ENCODE results near the gene CRIP1.

The CRIP1 gene

DNA sequence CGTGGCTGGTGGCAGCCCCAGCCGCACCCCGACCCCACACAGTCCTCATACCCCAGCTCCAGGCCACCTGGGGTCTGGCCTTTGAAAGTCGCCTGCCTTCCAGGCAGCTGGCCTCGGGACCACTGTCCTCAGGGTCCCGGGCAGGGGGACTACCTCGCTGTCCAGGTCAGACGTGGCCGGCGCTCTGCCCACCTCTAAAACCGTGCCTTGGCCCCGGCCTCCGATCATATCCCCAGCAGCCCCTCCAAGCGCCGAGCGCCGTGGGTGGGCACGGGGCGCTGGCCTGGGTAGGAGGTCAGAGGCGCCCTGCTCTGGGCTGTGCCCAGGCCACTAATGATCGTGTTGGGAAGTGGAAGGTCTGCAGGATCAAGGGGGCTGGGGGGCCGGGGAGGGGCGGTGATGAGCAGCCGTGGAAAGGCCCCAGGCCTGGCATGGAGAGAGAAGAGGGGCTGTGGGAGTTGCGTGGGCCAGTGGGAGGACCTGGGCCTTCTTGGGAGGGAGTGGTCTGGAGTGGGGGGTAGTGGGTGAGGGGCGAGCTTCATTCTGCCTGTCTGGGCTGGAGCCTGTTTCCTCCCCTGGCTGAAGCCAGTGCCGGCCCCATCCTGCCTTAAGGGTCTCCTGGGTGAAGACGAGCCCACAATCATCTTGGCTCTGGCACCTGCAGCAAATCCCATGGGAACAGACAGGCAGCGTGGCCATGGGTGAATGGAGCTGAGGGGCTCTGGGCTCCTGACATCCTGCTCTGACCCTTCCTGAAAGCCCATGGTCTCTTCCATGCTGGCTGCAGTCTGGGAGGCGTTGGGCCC is 44.6 kb downstream of the CRIP1 start:
- H3K27me3 Mint-ChIP-seq, result peaks cover 17% of the 10 kb centered on the region
- peak overlapping the region; percentile 69 for H3K4me3 Mint-ChIP-seq
- no peak for DNase-seq
- H3K36me3 Mint-ChIP-seq (ENCODE audit: low read depth), result peaks cover 6% of the 10 kb centered on the region
- H3K27ac Mint-ChIP-seq, result peak overlapping the region; percentile 22
- H3K9me3 Mint-ChIP-seq, result no peaks in the 10 kb centered on the region
- peaks cover 22% of the 10 kb centered on the region for H3K4me1 Mint-ChIP-seq (ENCODE audit: low read depth)

DNA sequence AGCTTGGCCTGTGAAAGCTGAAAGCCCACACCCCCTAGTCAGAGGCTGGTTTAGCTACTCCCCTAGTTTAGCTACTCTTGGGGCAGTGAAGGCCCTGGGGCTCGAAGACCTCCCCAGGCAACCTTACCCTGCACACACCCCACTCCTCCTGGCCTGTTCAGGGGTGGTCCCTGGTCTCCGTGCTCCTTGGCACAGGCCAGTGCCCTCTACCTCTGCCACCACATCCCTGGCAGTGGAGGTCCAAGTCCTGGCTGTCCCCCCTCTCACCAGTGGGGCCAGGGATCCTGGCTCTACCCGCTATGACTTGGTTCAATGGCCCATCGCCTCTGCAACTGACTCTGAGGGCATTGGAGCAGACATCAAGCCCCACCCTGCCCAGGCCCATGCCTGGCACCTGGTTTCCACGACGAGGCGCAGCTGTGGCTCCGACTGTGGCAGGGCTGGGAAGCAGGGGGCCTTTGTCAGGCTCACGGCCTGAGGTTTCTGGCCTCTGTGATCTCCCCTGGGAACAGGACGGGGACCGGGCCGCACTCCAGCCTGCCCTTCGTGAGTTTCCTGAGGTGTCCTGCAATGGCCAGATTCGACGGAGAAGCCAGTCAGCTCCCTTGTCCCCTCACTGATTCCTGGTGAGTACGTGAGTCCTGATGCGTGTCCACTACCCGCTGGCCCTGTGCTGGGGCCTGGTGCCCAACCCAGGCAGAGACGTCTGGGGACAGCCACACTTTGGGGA is 45.4 kb downstream of the CRIP1 start:
- Mint-ChIP-seq H3K4me1 (ENCODE audit: low read depth) (peaks cover 22% of the 10 kb centered on the region), H3K9me3 (no peaks in the 10 kb centered on the region), H3K36me3 (ENCODE audit: low read depth) (peaks cover 6% of the 10 kb centered on the region), H3K27ac (no peak overlapping the region), H3K4me3 (no peak overlapping the region), H3K27me3 (peaks cover 20% of the 10 kb centered on the region)
- DNase-seq, result no peak

DNA sequence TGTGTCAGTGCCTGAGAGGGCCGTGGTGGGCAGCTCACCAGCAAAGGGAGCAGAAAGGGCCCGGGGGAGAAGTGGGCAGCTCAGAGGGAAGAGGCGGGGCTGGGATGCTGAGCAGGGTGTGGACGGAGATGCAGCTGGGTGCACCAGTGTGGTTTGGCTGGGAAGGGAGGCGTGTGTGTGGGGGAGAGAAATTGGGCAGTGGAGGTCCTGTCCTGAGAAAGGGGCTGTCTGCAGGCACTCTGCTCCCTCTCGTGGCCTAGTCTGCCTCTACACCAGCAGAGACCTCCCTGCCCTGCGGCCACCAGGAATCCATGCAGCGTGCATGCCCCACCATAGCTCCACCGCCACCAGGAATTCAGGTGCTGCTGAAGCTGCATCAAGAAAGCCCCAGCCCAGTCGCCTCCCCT is 46.1 kb downstream of the CRIP1 start:
- Mint-ChIP-seq H3K4me1 (ENCODE audit: low read depth) (peaks cover 17% of the 10 kb centered on the region), H3K27me3 (peaks cover 21% of the 10 kb centered on the region), H3K9me3 (no peaks in the 10 kb centered on the region), H3K4me3 (no peak overlapping the region), H3K36me3 (ENCODE audit: low read depth) (peaks cover 5% of the 10 kb centered on the region), H3K27ac (no peak overlapping the region)
- no peak for DNase-seq

DNA sequence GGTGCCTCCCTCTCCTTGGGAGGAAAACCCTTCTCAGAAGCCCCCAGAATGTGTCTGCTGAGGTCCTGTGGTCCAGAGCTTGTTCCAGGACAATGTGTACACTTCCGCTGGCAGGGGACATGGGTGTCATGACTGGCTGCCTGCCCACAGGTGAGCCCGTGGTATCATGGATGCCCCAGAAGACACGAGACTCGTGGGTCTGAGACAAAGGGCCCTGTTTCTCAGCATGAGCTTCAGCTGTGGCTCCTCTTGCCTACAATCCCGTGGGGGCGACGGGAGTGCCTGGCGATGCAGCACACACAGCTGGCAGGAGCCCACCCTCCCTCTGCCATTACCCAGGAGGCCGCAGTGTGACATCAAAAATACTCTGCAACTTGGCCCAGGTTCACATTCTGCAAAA is 46.7 kb downstream of the CRIP1 start:
- H3K36me3 Mint-ChIP-seq (ENCODE audit: low read depth), result peaks cover 3% of the 10 kb centered on the region
- DNase-seq, result no peak
- peaks cover 19% of the 10 kb centered on the region for H3K4me1 Mint-ChIP-seq (ENCODE audit: low read depth)
- no peak overlapping the region for H3K27ac Mint-ChIP-seq
- H3K27me3 Mint-ChIP-seq, result peaks cover 24% of the 10 kb centered on the region
- no peaks in the 10 kb centered on the region for H3K9me3 Mint-ChIP-seq
- H3K4me3 Mint-ChIP-seq, result no peak overlapping the region

DNA sequence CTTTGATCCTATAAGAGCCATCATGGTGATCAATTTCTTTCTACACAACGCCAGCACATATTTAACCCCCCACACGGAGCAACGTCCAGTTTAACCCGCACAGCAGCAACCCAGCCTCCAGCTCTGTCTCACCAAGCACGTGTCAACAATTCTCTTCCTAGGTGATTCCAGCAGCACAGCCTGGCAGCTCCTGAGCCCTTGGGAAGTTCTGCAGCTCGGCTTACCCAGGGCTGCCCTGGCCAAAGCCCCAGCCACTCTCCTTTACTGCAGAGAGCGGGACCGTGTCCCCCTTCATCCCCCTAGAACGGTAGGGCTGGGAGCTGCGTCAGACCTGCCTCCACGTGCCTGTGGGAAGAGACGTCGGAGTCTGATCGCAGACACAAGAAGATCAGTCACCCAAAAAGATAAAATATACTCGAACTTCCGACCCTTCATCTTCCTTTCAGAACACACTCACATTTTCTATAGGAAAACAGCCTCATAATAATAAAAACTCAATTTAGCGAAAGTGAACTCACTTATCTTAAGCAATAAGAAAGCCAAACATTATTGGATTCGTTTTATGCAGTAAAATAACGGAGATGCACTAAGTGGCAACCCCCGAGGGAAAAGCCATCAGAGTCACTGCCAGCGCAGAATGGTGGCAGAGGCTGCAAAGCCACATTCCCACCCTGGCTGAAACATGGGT is 47.3 kb downstream of the CRIP1 start:
- Mint-ChIP-seq H3K4me1 (ENCODE audit: low read depth) (peaks cover 17% of the 10 kb centered on the region), H3K27me3 (peaks cover 26% of the 10 kb centered on the region), H3K4me3 (no peak overlapping the region), H3K36me3 (ENCODE audit: low read depth) (peaks cover 2% of the 10 kb centered on the region), H3K9me3 (no peaks in the 10 kb centered on the region), H3K27ac (no peak overlapping the region)
- no peak for DNase-seq

DNA sequence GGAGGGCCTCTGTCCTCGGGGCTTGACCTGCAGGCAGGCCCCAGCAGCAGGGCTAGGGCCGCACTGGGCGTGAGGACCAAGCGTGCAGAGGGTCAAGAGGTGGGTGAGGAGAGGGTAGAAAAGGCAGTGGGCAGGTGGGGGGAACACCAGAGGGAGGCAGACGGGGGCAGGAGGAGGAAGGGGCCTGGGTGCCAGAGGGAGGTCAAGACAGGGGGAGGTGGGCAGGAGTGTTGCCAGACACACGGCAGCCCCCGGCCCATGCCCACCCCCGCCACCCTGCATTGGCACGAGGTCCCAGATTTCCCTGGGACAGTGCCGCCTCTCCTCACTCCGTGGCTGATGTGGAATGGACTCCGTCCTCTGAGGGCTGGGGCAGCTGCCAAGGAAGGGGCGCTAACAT is 47.9 kb downstream of the CRIP1 start:
- Mint-ChIP-seq H3K4me3 (no peak overlapping the region), H3K27me3 (peaks cover 25% of the 10 kb centered on the region), H3K36me3 (ENCODE audit: low read depth) (peaks cover 2% of the 10 kb centered on the region), H3K27ac (no peak overlapping the region), H3K9me3 (no peaks in the 10 kb centered on the region), H3K4me1 (ENCODE audit: low read depth) (peaks cover 14% of the 10 kb centered on the region)
- DNase-seq, result no peak

DNA sequence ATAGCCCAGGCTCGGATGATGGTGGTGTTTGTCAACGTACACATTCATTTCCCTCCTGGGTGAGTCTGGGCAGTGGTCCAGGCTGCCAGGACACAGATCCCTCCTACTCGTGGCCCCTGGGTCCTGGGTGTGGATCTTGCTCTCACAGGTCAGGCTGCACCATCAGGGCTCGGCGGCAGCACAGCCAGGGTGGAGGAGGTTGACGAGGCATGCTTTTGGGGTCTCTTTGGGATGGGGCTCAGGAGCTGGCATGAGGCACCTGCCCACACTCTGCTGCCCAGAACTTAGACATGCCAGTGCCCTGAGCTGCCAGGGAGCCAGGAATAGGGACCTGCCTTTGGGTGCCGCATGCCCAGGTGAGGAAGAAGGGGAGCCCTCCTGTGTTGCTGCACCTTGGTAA is 49.4 kb downstream of the CRIP1 start:
- DNase-seq, result no peak
- H3K27me3 Mint-ChIP-seq, result peaks cover 22% of the 10 kb centered on the region
- H3K27ac Mint-ChIP-seq, result no peak overlapping the region
- peaks cover 7% of the 10 kb centered on the region for H3K4me1 Mint-ChIP-seq (ENCODE audit: low read depth)
- no peak overlapping the region for H3K4me3 Mint-ChIP-seq
- H3K9me3 Mint-ChIP-seq, result no peaks in the 10 kb centered on the region
- H3K36me3 Mint-ChIP-seq (ENCODE audit: low read depth), result no peaks in the 10 kb centered on the region

DNA sequence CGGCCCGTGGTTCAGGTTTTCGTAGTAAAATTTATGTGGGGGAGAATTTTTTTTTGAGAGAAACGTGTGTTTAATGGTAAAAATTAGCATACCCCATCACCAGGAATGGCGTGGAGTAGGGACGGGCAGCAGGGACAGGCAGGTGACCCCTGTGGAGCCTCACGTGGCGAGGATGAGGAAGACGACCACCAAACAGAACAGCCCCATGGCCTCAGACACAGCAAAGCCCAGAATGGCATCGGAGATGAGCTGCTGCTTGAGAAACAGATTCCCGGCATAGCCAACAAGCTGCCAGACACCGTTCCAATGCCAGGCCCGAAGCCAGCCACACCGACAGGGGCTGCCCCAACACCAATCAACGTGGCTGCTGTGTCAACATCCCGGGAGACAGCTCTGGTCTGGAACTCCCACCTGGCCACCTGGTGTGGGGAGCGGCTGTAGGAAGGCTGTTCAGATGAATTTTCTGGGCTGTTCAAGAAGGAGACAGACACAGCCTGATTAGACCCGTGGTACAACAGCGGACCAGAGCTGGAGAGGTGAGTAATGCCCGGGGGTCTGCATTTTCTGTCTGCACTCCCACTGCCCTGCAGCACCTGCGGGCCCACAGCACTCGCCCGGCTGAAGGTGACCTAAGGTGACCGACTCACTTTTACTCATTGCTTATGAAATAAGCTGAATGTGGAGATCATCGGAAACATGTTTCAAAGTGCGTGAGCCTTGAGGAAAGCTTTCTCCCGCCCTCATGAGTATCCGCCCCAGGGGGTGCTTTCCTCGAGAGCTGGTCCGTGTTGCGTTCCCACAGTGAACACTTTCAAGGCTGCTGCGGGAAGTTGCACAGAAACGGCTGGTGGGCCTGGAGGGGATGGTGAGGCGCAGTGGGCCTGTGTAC is 50.2 kb downstream of the CRIP1 start:
- H3K9me3 Mint-ChIP-seq, result no peaks in the 10 kb centered on the region
- H3K36me3 Mint-ChIP-seq (ENCODE audit: low read depth), result no peaks in the 10 kb centered on the region
- no peak overlapping the region for H3K27ac Mint-ChIP-seq
- DNase-seq, result no peak
- H3K4me1 Mint-ChIP-seq (ENCODE audit: low read depth), result peaks cover 7% of the 10 kb centered on the region
- H3K4me3 Mint-ChIP-seq, result no peak overlapping the region
- H3K27me3 Mint-ChIP-seq, result peaks cover 22% of the 10 kb centered on the region

DNA sequence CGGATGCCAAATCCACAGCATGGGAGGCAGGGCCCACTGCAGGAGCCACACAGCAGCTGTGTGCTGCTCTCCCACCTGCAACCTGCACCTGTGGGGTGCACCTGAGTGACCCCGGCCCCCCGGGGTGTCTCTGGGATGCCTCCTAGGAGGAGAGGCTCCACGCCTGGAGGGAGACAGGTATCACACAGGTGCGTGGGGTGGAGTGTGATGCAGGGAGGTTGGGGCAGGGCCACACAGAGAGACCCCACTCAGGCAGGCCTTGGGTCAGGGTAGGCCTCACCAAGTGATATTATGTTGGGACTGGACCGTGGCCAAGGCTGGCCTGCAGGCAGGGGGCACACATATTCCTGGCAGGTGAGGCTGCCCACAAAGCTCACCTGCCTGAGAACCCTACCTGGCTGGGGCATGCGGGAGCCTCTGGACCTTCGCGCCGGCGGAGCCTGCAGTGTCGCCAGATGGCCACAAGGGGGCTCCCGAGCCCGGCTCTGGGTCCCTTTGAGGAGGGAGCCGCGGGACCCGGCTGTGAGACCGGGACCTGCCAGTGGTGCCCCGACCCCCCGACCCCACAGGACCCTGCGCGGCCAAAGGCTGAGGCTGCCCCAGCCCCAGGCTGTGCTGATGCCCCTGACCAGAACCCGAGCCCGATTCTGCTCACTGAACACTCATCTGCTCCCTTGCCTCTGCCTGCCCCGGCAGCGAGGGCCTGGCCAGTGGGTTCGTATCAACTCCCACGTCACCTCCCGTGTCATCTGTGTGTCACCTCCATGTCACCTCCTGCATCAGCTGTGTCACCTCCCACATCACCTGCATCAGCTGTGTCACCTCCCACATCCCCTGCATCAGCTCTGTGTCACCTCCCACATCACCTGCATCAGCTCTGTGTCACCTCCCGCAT is 51.1 kb downstream of the CRIP1 start:
- Mint-ChIP-seq H3K36me3 (ENCODE audit: low read depth) (no peaks in the 10 kb centered on the region), H3K27ac (no peak overlapping the region), H3K4me3 (no peak overlapping the region), H3K4me1 (ENCODE audit: low read depth) (peaks cover 7% of the 10 kb centered on the region), H3K27me3 (peaks cover 17% of the 10 kb centered on the region), H3K9me3 (no peaks in the 10 kb centered on the region)
- DNase-seq, result peak; percentile 86

Data from activated T-cell treated with anti-CD3 and anti-CD28 coated beads, Interleukin-2, amount 50 U/mL, for 24 hours (primary cell).